Liver (tissue), 9 donors: ENCODE measurements around the gene BPIFB3. TPM values are rescaled to one million over a fixed set of nuclear protein-coding genes. Genes with fewer than 3 reads are reported as not detected.

Experiments
- DNase-seq: peaks from one replicate; pipeline ENCODE4 v3.0.0-alpha.2; 2017; ENCODE audit warnings: low spot score
- H3K27ac ChIP-seq, 2 donors: one replicate each; pipeline ENCODE4 v1.7.0; 2013; ENCODE audit warnings: inconsistent platforms in 2 of 2, low read length in 2 of 2, control low read depth in 1 of 2, low read depth in 1 of 2, mild to moderate bottlenecking in 1 of 2
- H3K27me3 ChIP-seq, 4 donors: one replicate each; pipeline versions ENCODE4 v1.6.1 to v1.7.0; 2013; ENCODE audit warnings: low read length in 3 of 4, inconsistent platforms in 1 of 4, mild to moderate bottlenecking in 1 of 4, moderate library complexity in 1 of 4; ENCODE audit not compliant: control insufficient read depth in 4 of 4, insufficient read depth in 4 of 4
- H3K36me3 ChIP-seq, 4 donors: one replicate each; pipeline versions ENCODE4 v1.6.1 to v1.7.0; 2013; ENCODE audit warnings: low read length in 3 of 4, mild to moderate bottlenecking in 3 of 4, low read depth in 1 of 4, moderate library complexity in 1 of 4; ENCODE audit not compliant: control insufficient read depth in 4 of 4, insufficient read depth in 3 of 4
- H3K4me1 ChIP-seq, 4 donors: one replicate each; pipeline versions ENCODE4 v1.6.1 to v1.7.0; 2013; ENCODE audit warnings: low read length in 3 of 4, mild to moderate bottlenecking in 3 of 4, moderate library complexity in 1 of 4; ENCODE audit not compliant: control insufficient read depth in 4 of 4, insufficient read depth in 4 of 4
- H3K4me3 ChIP-seq, 3 donors: one replicate each; pipeline versions ENCODE4 v1.6.1 to v1.7.0; 2013; ENCODE audit warnings: low read length in 3 of 3, control low read depth in 1 of 3, low read depth in 1 of 3, mild to moderate bottlenecking in 1 of 3
- H3K9ac ChIP-seq, 2 donors: one replicate each; pipeline ENCODE4 v1.7.0; 2013; ENCODE audit warnings: low read length in 2 of 2, mild to moderate bottlenecking in 2 of 2, moderate library complexity in 2 of 2, control low read depth in 1 of 2, low read depth in 1 of 2
- H3K9me3 ChIP-seq, 4 donors: one replicate each; pipeline versions ENCODE4 v1.6.1 to v1.7.0; 2013; ENCODE audit warnings: low read length in 3 of 4; ENCODE audit not compliant: control insufficient read depth in 4 of 4
- EGR1 ChIP-seq, 2 donors: IDR thresholded peaks; 2 replicates each; pipeline ENCODE4 v1.6.1; 2016 to 2018; ENCODE audit warnings: antibody characterized with exemption in 2 of 2, low read depth in 2 of 2
- FOXA2 ChIP-seq: IDR thresholded peaks from 2 replicates; pipeline ENCODE4 v1.6.1; 2016; ENCODE audit warnings: antibody characterized with exemption
- HNF4A ChIP-seq, 2 donors: conservative IDR thresholded peaks; 2 replicates each; pipeline ENCODE4 v1.6.1; 2016; ENCODE audit warnings: antibody characterized with exemption in 2 of 2, mild to moderate bottlenecking in 2 of 2
- HNF4G ChIP-seq: IDR thresholded peaks from 2 replicates; pipeline ENCODE4 v1.6.1; 2016; ENCODE audit warnings: antibody characterized with exemption
- NR2F2 ChIP-seq: IDR thresholded peaks from 2 replicates; pipeline ENCODE4 v1.6.1; 2016; ENCODE audit warnings: antibody characterized with exemption
- RAD21 ChIP-seq, 2 donors: IDR thresholded peaks; 2 replicates each; pipeline ENCODE4 v1.6.1; 2016; ENCODE audit warnings: antibody characterized with exemption in 2 of 2, mild to moderate bottlenecking in 2 of 2
- SP1 ChIP-seq: IDR thresholded peaks from 2 replicates; pipeline ENCODE4 v1.6.1; 2018; ENCODE audit warnings: antibody characterized with exemption, mild to moderate bottlenecking
- TAF1 ChIP-seq: conservative IDR thresholded peaks from 2 replicates; pipeline ENCODE4 v1.6.1; 2016; ENCODE audit warnings: antibody characterized with exemption, mild to moderate bottlenecking
- YY1 ChIP-seq: IDR thresholded peaks from 2 replicates; pipeline ENCODE4 v1.6.1; 2016; ENCODE audit warnings: antibody characterized with exemption, mild to moderate bottlenecking
- WGBS: extraction: QIAGEN DNeasy Blood & Tissue Kit; methylation state at CpG from one replicate; pipeline ENCODE4 v1.1.7; 2013; 5-methylcytosine and 5-hydroxymethylcytosine counted together
- polyA plus RNA-seq, 2 donors: library from polyadenylated mRNA; stranded (reverse) in 1 of 2; unstranded in 1 of 2; fragments of 200-250 nt in 1 of 2; fragments of >200 nt in 1 of 2; fragmentation: Nextera tagmentation in 1 of 2; extraction: Ambion mirVana in 1 of 2; gene quantifications; one replicate each; pipeline versions ENCODE4 v1.2.1 to v1.2.3, GENCODE V29; 2013 to 2015
- total RNA-seq, 2 donors: library from RNA; depleted of rRNA; stranded (reverse); fragments of >200 nt; gene quantifications; one replicate each; pipeline ENCODE4 v1.2.3, GENCODE V29; 2014
- TF ChIP-seq, protein P1 (sequence below): IDR thresholded peaks from 2 replicates; pipeline ENCODE4 v1.6.1; 2016; ENCODE audit warnings: antibody characterized with exemption
- TF ChIP-seq, protein P2 (sequence below): fragments of 150-350 bp; IDR thresholded peaks from 2 replicates; pipeline ENCODE4 v1.5.1; 2017; ENCODE audit warnings: improper control_type of control experiment, low read depth, low read length; ENCODE audit not compliant: missing input control
- TF ChIP-seq, protein P3 (sequence below): IDR thresholded peaks from 2 replicates; pipeline ENCODE4 v1.6.1; 2016; ENCODE audit warnings: antibody characterized with exemption, mild to moderate bottlenecking
- donor health status: healthy.
- donor health status: healthy.
- donor health status: healthy.
- donor health status: healthy.
- donor health status: healthy.

The BPIFB3 gene
- total and polyA plus RNA-seq, 4 donors = not detected

- TF ChIP-seq EGR1 (IDR thresholded peaks at IDR 0.05; ENCODE audit: low read depth in 2 of 2) (no peak), YY1 (no peak)
Measured at GRCh38 chr20:33086052-33086722, 32.5 kb downstream of the BPIFB3 start (continued).

DNA sequence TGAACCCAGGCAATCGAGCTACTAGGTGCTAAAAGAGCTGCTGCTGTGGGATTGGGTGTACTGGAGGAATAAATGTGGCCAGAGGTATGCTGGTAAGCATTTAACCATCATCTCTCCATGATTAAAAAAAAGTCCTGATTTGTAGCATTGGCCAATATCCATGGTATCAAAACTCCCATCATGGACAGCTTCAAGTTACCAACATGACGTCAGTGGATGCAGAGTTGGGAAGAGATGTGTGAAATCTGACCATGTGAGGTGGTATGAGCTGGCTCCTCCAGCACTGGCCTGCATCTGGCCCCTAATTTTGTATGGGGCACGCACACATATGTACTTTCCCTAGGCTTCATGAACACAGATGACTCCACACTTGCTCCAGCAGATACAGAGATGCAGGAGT, 37.4 kb downstream of the BPIFB3 start:
- Histone ChIP-seq H3K27me3 (no peaks in the 10 kb centered on the region), H3K36me3 (no peaks in the 10 kb centered on the region), H3K9me3 (peaks cover 0 to 3% (median 0%) of the 10 kb centered on the region in 4 donors), H3K4me3 (no peak overlapping the region), H3K9ac (no peak overlapping the region), H3K4me1 (no peaks in the 10 kb centered on the region), H3K27ac (no peak overlapping the region)
- TF ChIP-seq, protein P1, sequence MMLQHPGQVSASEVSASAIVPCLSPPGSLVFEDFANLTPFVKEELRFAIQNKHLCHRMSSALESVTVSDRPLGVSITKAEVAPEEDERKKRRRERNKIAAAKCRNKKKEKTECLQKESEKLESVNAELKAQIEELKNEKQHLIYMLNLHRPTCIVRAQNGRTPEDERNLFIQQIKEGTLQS = no peak
- TF ChIP-seq FOXA2 (no peak), HNF4A (conservative IDR thresholded peaks at IDR 0.05) (no peak)
- TF ChIP-seq, protein P2, sequence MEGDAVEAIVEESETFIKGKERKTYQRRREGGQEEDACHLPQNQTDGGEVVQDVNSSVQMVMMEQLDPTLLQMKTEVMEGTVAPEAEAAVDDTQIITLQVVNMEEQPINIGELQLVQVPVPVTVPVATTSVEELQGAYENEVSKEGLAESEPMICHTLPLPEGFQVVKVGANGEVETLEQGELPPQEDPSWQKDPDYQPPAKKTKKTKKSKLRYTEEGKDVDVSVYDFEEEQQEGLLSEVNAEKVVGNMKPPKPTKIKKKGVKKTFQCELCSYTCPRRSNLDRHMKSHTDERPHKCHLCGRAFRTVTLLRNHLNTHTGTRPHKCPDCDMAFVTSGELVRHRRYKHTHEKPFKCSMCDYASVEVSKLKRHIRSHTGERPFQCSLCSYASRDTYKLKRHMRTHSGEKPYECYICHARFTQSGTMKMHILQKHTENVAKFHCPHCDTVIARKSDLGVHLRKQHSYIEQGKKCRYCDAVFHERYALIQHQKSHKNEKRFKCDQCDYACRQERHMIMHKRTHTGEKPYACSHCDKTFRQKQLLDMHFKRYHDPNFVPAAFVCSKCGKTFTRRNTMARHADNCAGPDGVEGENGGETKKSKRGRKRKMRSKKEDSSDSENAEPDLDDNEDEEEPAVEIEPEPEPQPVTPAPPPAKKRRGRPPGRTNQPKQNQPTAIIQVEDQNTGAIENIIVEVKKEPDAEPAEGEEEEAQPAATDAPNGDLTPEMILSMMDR = no peak
- WGBS = 73% methylated on average over 3 of the region's 3 CpGs
- no peak for DNase-seq

- H3K4me1 ChIP-seq = no peaks in the 10 kb centered on the region
- H3K4me3 ChIP-seq = no peak overlapping the region
- no peak overlapping the region for H3K9ac ChIP-seq
- H3K27me3 ChIP-seq = no peaks in the 10 kb centered on the region
- 89% methylated on average over 3 of the region's 3 CpGs for WGBS
- no peak overlapping the region for H3K27ac ChIP-seq
- peaks cover 0 to 3% (median 0%) of the 10 kb centered on the region in 4 donors for H3K9me3 ChIP-seq
- DNase-seq = no peak
- no peaks in the 10 kb centered on the region for H3K36me3 ChIP-seq
- no peak for TF ChIP-seq RAD21 (IDR thresholded peaks at IDR 0.05)
- TF ChIP-seq, protein P3, sequence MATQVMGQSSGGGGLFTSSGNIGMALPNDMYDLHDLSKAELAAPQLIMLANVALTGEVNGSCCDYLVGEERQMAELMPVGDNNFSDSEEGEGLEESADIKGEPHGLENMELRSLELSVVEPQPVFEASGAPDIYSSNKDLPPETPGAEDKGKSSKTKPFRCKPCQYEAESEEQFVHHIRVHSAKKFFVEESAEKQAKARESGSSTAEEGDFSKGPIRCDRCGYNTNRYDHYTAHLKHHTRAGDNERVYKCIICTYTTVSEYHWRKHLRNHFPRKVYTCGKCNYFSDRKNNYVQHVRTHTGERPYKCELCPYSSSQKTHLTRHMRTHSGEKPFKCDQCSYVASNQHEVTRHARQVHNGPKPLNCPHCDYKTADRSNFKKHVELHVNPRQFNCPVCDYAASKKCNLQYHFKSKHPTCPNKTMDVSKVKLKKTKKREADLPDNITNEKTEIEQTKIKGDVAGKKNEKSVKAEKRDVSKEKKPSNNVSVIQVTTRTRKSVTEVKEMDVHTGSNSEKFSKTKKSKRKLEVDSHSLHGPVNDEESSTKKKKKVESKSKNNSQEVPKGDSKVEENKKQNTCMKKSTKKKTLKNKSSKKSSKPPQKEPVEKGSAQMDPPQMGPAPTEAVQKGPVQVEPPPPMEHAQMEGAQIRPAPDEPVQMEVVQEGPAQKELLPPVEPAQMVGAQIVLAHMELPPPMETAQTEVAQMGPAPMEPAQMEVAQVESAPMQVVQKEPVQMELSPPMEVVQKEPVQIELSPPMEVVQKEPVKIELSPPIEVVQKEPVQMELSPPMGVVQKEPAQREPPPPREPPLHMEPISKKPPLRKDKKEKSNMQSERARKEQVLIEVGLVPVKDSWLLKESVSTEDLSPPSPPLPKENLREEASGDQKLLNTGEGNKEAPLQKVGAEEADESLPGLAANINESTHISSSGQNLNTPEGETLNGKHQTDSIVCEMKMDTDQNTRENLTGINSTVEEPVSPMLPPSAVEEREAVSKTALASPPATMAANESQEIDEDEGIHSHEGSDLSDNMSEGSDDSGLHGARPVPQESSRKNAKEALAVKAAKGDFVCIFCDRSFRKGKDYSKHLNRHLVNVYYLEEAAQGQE = no peak
- TF ChIP-seq HNF4A (conservative IDR thresholded peaks at IDR 0.05) = no peak
- TF ChIP-seq TAF1 = no peak
Measured at GRCh38 chr20:33091693-33092092, 38.0 kb downstream of the BPIFB3 start.

DNA sequence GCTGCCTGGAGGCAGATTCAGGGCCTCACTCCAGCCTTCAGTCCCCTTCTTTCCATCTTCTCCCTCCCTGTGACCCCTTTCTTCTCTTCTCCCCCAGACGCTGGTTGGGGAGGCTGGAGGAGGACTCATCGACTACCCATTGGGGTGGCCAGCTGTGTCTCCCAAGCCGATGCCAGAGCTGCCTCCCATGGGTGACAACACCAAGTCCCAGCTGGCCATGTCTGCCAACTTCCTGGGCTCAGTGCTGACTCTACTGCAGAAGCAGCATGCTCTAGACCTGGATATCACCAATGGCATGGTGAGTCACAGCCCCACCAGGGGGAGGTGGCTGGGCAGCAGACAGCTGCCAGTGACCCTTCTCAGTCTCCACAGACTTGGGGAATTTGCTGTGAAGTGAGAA, 38.7 kb downstream of the BPIFB3 start:
- no peak for DNase-seq
- Histone ChIP-seq H3K4me3 (no peak overlapping the region), H3K9me3 (peaks cover 0 to 3% (median 0%) of the 10 kb centered on the region in 4 donors), H3K27me3 (no peaks in the 10 kb centered on the region), H3K9ac (no peak overlapping the region), H3K4me1 (no peaks in the 10 kb centered on the region), H3K36me3 (no peaks in the 10 kb centered on the region), H3K27ac (no peak overlapping the region)
- WGBS = 79% methylated on average over 3 of the region's 3 CpGs
- TF ChIP-seq FOXA2 = no peak
- no peak for TF ChIP-seq HNF4G
- TF ChIP-seq YY1 = no peak
- TF ChIP-seq, protein P2 = no peak
- no peak for TF ChIP-seq SP1
- TF ChIP-seq, protein P3 = no peak
- TF ChIP-seq RAD21 (IDR thresholded peaks at IDR 0.05) = no peak
- TF ChIP-seq, protein P1 = no peak
- TF ChIP-seq NR2F2 = no peak
- no peak for TF ChIP-seq EGR1 (IDR thresholded peaks at IDR 0.05; ENCODE audit: low read depth in 2 of 2)
